ENCODE measurements around the gene TEX19. TPM values are rescaled to one million over a fixed set of nuclear protein-coding genes. Genes with fewer than 3 reads are reported as not detected.
A peak's percentile ranks its signal among the peaks of the same experiment; 100 is the strongest.

TEX19 gene
- total RNA-seq, 1 donor from 2014 or later = not detected

DNA sequence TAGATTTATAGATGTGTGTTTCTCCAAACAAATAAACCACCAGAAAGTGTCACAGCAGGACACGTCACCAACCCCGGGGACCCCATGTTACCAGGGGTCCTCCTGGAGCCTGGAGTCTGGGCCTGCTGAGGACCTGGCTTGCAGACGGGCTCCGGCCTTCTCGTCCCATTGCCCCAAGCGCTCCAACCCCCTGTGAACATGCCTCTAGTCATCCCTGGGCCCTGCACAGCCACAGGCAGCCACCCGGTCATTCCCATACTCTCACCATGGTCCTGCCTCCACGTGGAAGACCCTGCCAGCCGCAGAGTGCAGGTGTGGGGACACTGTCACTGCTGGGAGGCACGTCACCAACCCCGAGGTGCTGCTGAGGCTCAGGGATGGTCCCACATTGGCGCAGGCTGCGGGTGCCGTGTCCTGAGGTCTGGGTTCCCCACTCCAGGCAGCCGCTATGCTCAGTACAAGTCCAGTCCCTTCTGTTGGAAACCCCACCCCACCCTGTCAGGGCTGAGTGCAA, 30.0 kb upstream of the TEX19 start:
- H3K4me1 ChIP-seq = peaks cover 25% of the 10 kb centered on the region
- ATAC-seq = no peak

DNA sequence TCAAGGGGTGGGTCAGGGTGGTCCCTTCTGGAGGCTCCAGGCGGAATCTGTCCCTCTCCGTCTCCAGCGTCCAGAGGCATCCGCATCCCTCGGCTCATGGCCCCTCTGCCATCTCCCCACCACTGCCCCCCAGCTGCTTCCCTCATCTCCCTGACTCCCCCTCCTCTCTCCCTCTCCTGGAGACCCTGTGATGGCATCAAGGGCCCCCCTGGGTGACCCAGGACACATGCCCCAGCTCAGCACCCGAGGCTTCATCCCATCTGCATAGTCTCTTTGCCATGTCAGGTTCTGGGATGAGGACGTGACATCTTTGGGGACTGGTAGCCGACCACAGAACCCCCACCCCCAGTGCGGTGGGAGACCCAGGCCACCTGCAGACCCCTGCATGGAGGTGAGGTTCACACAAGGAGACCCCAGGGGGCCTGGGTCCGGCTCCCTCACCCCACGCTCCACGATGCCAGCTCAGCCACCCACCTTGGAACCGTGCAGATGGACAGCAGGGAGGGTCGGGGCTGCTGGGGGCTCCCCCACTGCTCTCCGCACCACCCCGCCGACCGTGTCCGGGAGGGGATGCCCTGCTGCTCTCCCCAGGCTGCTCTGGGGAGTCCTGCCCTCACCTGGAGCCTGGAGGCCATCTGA, 29.2 kb upstream of the TEX19 start:
- H3K27me3 ChIP-seq = no peaks in the 10 kb centered on the region
- intact Hi-C loops (cut with DNase I) = loop anchor here (10.0 kb wide), 1 partner anchor 295 kb away; the partner anchor contains the start of genes DCXR and RAC3
- no peaks in the 10 kb centered on the region for H3K36me3 ChIP-seq
- no peak overlapping the region for H3K27ac ChIP-seq
- ATAC-seq = no peak
- DNase-seq = peak; percentile 62
- no peak overlapping the region for H3K4me3 ChIP-seq
- no peaks in the 10 kb centered on the region for H3K9me3 ChIP-seq
- H3K4me1 ChIP-seq = peaks cover 31% of the 10 kb centered on the region
- no peak for TF ChIP-seq CTCF (IDR thresholded peaks at IDR 0.05)

More for the DNA sequence above, 30.0 kb upstream of the TEX19 start:
- Histone ChIP-seq H3K4me3 (no peak overlapping the region), H3K27me3 (no peaks in the 10 kb centered on the region), H3K36me3 (no peaks in the 10 kb centered on the region), H3K9me3 (no peaks in the 10 kb centered on the region), H3K27ac (no peak overlapping the region)
- TF ChIP-seq CTCF (IDR thresholded peaks at IDR 0.05) = no peak
- intact Hi-C loops (cut with DNase I) = no loop called here
- peak; percentile 61 for DNase-seq

DNA sequence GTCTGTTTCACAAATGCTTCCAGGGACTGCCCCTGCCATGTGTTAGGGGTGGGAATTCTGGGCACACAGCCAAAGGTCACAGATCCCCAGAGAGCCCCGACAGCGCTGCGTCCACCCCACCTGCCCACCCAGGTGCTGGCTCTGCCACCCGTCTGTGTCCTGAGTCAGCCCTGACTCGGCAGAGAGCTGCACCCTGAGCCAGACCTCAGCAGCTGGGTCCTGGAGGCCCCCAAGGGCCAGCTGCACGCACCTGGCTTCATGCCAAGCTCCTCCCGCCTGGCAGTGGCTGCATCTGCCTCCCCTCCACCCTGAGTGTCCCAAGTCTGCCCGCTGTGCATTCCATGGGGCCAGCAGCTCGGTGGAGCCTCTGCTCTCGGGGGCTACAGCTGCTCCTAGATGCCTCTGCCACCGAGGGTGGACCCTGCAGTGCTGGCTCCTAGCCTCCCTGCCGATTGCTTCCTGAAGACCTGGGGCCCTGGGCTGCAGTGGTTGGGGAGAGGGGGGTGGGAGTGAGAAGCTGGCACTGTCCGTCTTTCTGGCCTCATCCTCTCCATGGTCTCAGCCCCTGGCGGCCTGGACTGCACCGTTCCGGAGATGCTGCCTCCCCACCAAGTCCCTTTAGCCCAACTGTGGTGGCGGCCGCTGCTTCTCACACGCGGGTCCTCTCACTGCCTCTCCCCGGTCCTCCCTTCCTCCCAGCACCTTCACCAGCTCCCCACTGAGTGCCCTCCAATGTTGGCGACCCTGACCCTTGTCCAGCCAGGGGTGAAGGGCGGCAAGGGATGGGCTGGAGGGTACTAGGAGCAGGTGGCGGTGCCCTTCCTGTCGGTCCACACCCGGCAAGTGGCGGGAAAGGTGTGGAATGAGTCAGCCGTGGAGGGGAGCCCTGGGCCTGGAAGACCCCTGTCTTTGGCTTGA, 28.5 kb upstream of the TEX19 start:
- peak; percentile 72 for DNase-seq
- TF ChIP-seq CTCF (IDR thresholded peaks at IDR 0.05) = no peak
- intact Hi-C loops (cut with DNase I) = loop anchor here (10.0 kb wide), 1 partner anchor 296 kb away; the partner anchor contains the start of genes DCXR and RAC3

GRCh38 chr17:82331345-82331939, 27.6 kb upstream of the TEX19 start:
- ATAC-seq (no peak), DNase-seq (peak; percentile 62)
- no peak overlapping the region for H3K4me3 ChIP-seq
- TF ChIP-seq CTCF (IDR thresholded peaks at IDR 0.05) = no peak
- no peaks in the 10 kb centered on the region for H3K27me3 ChIP-seq
- no peaks in the 10 kb centered on the region for H3K36me3 ChIP-seq
- peaks cover 38% of the 10 kb centered on the region for H3K4me1 ChIP-seq
- no peak overlapping the region for H3K27ac ChIP-seq
- H3K9me3 ChIP-seq = no peaks in the 10 kb centered on the region
- intact Hi-C loops (cut with DNase I) = loop anchor here (10.0 kb wide), 1 partner anchor 297 kb away; the partner anchor contains the start of genes DCXR and RAC3

More for the DNA sequence above, 28.5 kb upstream of the TEX19 start:
- no peak for ATAC-seq
- no peak overlapping the region for H3K4me3 ChIP-seq
- H3K27ac ChIP-seq = no peak overlapping the region
- no peaks in the 10 kb centered on the region for H3K27me3 ChIP-seq
- H3K9me3 ChIP-seq = no peaks in the 10 kb centered on the region
- peaks cover 38% of the 10 kb centered on the region for H3K4me1 ChIP-seq
- H3K36me3 ChIP-seq = no peaks in the 10 kb centered on the region

- Histone ChIP-seq H3K4me3 (peak overlapping the region; percentile 70), H3K9me3 (no peaks in the 10 kb centered on the region), H3K4me1 (peaks cover 38% of the 10 kb centered on the region), H3K27ac (peak overlapping the region; percentile 76), H3K36me3 (no peaks in the 10 kb centered on the region), H3K27me3 (no peaks in the 10 kb centered on the region)
- no peak for TF ChIP-seq CTCF (IDR thresholded peaks at IDR 0.05)
- intact Hi-C loops (cut with DNase I) = loop anchor here (10.0 kb wide), 1 partner anchor 298 kb away; the partner anchor contains the start of genes DCXR and RAC3
- DNase-seq (peak; percentile 77), ATAC-seq (peak; percentile 66)
Measured at GRCh38 chr17:82332669-82333278, 26.3 kb upstream of the TEX19 start.
